DOHH2 (cell line): ENCODE data around the gene IRAG1.

ENCODE experiments used
- EZH2phosphoT487 ChIP-seq: fragments of 200-600 bp; sonication (generic); IDR thresholded peaks from 2 replicates; pipeline ENCODE4 v1.6.1; 2017; ENCODE audit warnings: borderline replicate concordance, mild to moderate bottlenecking, antibody characterized with exemption, low read length, moderate library complexity, mixed read lengths
- TF ChIP-seq, protein P1 (sequence below): fragments of 200-600 bp; sonication (generic); IDR thresholded peaks from one replicate; pipeline ENCODE4 v1.5.1; 2014; ENCODE audit warnings: antibody characterized with exemption, mild to moderate bottlenecking, low read depth, low read length; ENCODE audit not compliant: poor library complexity, severe bottlenecking

DNA sequence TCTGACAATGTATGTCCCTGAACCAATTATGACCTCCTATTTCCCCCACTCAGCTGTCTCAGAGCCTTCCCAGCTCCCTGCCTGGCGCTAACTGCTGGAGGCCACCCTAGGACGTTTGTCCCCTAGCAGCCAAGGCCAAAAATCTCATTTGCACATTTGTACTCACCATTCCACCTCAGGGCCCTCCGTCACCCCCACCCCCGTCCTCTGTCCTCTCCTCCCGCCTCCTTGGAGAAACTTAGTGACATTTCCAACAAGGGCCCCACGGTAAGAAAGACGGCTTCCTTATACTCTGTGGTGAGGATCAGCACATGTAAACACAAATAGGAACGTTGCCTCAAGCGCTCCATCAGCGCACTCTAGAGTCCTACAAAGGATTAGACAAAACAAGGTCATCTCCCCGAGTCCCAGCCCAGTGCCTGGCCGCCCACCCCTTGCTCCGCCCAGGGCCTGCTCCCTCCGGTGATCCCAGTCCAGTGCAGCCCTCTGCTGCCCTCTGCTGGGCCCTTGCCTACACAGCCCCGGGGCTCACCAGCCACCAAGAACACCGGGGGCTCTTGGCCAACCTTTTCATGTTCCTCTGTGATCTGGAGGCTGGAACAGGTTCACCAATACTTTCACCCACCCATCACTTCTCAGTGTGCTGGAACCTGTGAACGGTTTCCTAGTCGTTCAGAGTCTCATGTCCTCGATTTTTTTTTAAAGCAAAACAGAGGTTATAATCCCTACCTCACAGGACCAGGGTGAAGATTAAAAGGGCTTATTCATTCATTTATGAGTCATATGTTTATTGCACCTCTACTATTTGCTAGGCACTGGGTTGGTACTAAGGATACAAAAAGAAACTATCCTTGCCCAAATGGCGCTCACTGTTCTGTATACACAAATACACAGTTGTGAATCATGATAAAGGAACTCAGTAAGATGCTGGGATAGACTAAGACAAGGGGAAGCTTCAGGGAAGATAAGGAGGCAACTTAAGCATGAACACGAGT, 42.2 kb upstream of the IRAG1 start:
- TF ChIP-seq, protein P1, sequence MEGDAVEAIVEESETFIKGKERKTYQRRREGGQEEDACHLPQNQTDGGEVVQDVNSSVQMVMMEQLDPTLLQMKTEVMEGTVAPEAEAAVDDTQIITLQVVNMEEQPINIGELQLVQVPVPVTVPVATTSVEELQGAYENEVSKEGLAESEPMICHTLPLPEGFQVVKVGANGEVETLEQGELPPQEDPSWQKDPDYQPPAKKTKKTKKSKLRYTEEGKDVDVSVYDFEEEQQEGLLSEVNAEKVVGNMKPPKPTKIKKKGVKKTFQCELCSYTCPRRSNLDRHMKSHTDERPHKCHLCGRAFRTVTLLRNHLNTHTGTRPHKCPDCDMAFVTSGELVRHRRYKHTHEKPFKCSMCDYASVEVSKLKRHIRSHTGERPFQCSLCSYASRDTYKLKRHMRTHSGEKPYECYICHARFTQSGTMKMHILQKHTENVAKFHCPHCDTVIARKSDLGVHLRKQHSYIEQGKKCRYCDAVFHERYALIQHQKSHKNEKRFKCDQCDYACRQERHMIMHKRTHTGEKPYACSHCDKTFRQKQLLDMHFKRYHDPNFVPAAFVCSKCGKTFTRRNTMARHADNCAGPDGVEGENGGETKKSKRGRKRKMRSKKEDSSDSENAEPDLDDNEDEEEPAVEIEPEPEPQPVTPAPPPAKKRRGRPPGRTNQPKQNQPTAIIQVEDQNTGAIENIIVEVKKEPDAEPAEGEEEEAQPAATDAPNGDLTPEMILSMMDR: peak; percentile 94
- TF ChIP-seq EZH2phosphoT487: no peak
